SW 1271 (cell line): ENCODE data around the gene CDKN2C.
"Not testable (repeated sequence)": the region's sequence is repeated elsewhere in the genome, so short reads cannot be mapped to it uniquely, and the experiment has no call there.

Experiments
- DNase-seq, 2 experiments: peaks; one replicate each; lab custom pipeline; 2025; lab: John Stamatoyannopoulos, UW

The CDKN2C gene

GRCh38 chr1:50969611-50970508 lies at the start of gene CDKN2C:
Gene CDKN2C, plus strand, starts transcription at chr1:50970245. Its CDS starts 124 bp downstream, at chr1:50970369.
- peak; percentile 36 to 77 for DNase-seq

- no peak for DNase-seq
These were observed 49.6 kb upstream of the CDKN2C start for GRCh38 chr1:50920409-50920808.

- no peak for DNase-seq
These were observed 49.0 kb upstream of the CDKN2C start for GRCh38 chr1:50921029-50921428.

- no peak for DNase-seq
These were observed 46.5 kb upstream of the CDKN2C start for GRCh38 chr1:50923564-50923963.

- DNase-seq: peak in 1 of 2 experiments; percentile 30
These were observed 40.6 kb upstream of the CDKN2C start for GRCh38 chr1:50929376-50929958.

- no peak for DNase-seq
These were observed 39.9 kb upstream of the CDKN2C start for GRCh38 chr1:50930193-50930592.

GRCh38 chr1:50930965-50931737 lies 38.9 kb upstream of the CDKN2C start:
- DNase-seq: no peak

- not testable (repeated sequence) for DNase-seq
These were observed 38.0 kb upstream of the CDKN2C start for GRCh38 chr1:50932043-50932442.

GRCh38 chr1:50933770-50934169 lies 36.3 kb upstream of the CDKN2C start:
- DNase-seq: not testable (repeated sequence)

- no peak for DNase-seq
These were observed 35.2 kb upstream of the CDKN2C start for GRCh38 chr1:50934838-50935237.

GRCh38 chr1:50935276-50935675 lies 34.8 kb upstream of the CDKN2C start:
- DNase-seq: not testable (repeated sequence)

GRCh38 chr1:50936321-50936720 lies 33.7 kb upstream of the CDKN2C start:
- no peak for DNase-seq

GRCh38 chr1:50940291-50940690 lies 29.8 kb upstream of the CDKN2C start:
- no peak for DNase-seq

GRCh38 chr1:50942334-50942733 lies 27.7 kb upstream of the CDKN2C start:
- DNase-seq: no peak

GRCh38 chr1:50949286-50949982 lies 20.6 kb upstream of the CDKN2C start:
- DNase-seq: no peak

GRCh38 chr1:50950396-50950795 lies 19.6 kb upstream of the CDKN2C start:
- DNase-seq: no peak

GRCh38 chr1:50952566-50952965 lies 17.5 kb upstream of the CDKN2C start:
- not testable (repeated sequence) for DNase-seq

- DNase-seq: no peak
These were observed 14.9 kb upstream of the CDKN2C start for GRCh38 chr1:50955116-50955515.

GRCh38 chr1:50959303-50959912 lies 10.6 kb upstream of the CDKN2C start:
- peak; percentile 1 to 32 for DNase-seq

- peak; percentile 84 to 91 for DNase-seq
These were observed 9.9 kb upstream of the CDKN2C start, which contains the start of gene FAF1 for GRCh38 chr1:50959913-50960844. Gene FAF1, minus strand, starts transcription at chr1:50960267. Its CDS starts 456 bp downstream, at chr1:50959811.
